ENCODE data around the gene BSND.

Gene BSND

GRCh38 chr1:55051169-55051568, 52.4 kb downstream of the BSND start:
- DNase-seq, result no peak

DNA sequence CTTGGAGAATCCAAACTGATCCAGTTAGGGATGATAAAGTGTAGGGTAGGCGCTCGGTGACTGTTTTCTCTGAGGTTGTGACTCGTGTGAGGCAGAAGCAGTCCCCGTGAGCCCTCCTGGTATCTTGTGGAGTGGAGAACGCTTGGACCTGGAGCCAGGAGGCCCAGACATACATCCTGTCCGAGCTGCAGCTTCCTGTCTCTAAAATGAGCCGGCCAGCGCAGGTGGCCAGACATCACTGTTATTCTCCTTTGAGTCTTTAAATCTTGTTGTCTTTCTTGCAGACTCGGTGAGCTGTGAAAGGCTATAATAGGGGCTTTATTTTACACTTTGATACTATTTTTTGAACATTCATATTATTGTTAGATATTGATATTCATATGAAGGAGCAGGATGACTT, 52.9 kb downstream of the BSND start:
- no peak for DNase-seq

DNA sequence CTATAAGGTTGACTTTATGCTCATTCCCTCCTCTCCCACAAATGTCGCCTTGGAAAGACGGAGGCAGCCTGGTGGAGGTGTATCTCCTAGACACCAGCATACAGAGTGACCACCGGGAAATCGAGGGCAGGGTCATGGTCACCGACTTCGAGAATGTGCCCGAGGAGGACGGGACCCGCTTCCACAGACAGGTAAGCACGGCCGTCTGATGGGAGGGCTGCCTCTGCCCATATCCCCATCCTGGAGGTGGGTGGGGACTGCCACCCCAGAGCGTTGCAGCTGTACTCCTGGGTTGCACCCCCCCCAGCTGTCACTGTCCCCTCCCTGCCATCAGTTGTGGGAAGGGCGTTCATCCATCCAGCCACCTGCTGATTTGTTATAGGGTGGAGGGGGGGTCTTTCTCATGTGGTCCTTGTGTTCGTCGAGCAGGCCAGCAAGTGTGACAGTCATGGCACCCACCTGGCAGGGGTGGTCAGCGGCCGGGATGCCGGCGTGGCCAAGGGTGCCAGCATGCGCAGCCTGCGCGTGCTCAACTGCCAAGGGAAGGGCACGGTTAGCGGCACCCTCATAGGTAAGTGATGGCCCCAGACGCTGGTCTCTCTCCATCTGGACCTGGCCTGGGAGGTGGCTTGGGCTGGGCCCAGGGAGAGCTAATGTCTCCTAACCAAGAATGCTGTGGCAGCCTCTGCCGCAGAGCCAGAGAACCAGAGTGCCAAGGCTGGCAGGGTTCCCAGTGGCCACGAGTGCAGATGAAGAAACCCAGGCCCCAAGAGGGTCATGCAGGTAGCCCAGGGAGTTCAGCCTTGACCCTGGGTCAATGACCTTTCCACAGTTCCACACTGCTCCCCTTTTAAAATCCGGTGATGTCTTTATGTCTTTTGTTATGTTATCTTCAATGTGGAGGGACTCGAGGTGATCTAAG, 53.7 kb downstream of the BSND start:
- no peak for DNase-seq

DNA sequence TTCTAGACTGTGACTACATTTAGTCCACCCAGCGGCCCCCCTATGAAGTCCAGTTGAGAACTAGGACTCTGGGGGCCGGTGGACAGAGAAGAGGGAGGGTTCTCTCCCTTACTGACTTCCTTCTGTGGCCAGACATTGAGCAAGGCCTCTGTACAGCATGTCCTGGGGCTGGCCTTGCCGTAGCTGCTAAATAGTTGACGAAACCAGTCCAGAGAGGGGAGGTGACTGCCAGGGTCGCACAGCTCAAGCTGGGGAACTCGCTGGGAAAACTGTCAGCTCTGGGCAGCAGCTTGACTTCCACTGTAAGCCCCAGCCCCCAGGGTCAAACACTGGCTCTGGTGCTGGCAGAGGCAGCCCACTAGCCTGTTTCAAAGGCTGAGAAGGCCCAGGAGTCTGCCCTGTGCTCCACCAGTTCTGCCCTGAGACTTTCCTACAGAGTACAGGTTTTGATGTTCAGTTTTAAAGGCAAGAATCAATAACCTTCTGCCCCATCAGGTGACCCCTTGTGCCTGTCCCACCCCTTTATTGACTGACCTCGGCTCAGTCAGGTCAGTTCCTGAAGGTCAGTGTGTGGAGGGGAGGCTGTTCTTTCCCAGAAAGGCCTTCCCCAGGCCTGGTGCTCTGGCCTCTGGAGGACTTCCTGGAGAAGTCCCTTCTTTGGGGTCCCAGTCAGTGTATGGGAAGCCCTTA, 54.7 kb downstream of the BSND start:
- no peak for DNase-seq

- no peak for DNase-seq
These were observed 55.7 kb downstream of the BSND start for GRCh38 chr1:55054396-55054795.

DNA sequence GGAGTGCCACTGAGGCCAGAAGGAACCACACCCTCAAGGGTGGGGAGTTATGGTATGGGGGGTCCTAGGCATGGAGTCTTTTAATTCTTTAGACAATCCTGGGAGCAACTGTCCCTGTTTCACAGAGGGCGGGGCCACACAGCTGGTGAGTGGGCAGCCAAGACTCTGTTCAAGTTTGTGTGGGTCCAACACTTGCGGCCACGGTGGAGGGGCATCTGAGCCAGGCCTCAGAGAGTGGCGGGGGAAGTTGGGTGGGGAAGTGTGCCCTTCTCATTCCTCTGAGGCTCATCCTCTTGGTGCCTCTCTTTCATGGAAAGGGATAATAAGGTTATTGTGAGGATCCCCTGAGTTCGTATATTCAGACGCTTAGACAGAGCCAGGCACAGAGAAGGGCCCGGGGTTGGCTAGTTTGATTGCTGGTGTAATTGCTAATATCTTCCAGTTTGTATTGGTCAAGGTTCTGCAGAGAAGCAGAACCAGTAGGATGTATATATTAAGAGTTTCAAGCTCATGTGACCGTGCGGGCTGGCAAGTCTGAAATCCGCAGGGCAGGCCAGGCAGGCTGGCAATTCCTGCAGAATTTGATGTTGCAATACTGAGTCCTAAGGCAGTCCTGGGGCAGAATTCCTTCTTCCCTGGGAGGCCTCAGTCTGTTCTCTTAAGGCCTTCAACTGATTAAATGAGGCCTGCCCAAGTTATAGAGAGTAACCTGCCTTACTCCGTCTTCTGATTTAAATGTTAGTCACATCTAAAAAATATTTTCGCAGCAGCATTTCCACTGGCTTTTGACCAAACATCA, 56.5 kb downstream of the BSND start:
- no peak for DNase-seq

GRCh38 chr1:55055951-55056631, 57.4 kb downstream of the BSND start:
- DNase-seq, result no peak

GRCh38 chr1:55056632-55056992, 57.9 kb downstream of the BSND start:
- DNase-seq, result no peak

GRCh38 chr1:55057270-55057955, 58.7 kb downstream of the BSND start:
- no peak for DNase-seq

DNA sequence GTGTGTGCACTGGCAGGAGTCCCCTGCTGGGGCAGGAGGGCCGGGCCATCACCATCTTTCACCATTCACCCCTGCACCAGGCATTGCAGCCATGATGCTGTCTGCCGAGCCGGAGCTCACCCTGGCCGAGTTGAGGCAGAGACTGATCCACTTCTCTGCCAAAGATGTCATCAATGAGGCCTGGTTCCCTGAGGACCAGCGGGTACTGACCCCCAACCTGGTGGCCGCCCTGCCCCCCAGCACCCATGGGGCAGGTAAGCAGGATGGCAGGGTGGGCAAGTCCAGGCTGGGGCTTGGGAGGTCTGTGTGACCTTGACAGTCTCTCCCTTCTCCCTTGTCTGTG, 59.2 kb downstream of the BSND start:
- no peak for DNase-seq

GRCh38 chr1:55059302-55060132, 60.8 kb downstream of the BSND start:
- no peak for DNase-seq

DNA sequence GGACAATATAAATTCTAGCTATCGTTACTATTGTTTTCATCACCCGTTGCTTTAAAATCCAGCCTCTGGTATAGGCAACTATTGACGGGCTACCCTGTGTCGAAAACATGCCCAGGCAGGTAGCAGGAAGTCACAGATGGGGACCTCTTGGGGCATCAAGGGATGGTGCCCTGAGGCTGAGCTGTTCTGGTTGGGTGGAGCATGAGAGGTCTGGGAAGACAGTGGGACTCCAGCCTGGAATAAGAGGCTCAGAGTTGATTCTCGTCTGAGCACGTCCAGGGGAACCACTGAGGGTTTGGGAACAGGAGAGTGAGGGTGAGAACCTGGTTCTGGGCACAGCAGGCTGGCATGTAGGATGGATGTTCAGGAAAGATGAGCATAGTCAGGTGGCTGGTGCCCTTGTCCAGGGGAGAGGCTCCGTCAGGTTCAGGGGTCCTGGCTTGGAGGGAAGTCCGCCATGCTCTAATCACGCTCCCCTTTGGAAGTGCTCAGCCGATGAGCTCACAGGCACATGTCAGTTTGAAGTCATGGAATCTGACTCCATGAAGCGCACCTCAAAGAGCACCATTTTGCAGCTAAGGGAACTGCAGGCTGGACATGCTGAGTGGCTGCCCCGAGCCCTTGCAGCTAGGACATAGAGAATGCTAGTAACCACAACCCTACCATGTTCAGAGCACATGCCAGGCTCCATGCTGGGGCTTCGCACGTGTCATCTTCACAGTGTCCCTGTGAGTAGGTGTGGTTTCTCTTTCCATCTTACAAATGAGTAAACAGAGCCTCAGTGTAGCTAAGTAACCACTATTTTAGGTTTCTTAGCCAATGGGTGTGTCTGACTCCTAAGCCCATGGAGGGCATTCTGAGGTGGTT, 61.6 kb downstream of the BSND start:
- DNase-seq, result no peak

DNA sequence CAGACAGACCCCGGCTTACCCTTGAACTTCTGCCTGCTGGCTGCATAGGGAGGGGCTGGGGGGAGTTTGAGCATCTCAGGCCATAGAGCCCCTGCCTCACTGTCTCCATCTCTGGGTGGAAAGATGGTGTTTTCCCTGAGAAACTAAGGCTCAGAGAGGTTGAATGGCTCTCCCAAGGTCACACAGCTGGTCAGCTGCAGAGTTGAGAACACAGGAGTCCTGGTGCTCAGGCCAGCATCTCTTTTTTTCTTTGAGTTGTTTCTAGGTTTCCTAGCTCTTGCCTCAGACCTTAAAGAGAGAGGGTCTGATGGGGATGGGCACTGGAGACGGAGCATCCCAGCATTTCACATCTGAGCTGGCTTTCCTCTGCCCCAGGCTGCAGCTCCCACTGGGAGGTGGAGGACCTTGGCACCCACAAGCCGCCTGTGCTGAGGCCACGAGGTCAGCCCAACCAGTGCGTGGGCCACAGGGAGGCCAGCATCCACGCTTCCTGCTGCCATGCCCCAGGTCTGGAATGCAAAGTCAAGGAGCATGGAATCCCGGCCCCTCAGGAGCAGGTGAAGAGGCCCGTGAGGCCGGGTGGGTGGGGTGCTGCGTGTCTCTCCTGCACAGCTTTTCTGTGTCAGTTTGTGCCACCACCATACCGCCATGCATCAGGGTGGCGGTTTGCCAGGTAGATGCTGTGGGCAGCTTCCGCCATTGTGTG, 62.4 kb downstream of the BSND start:
- no peak for DNase-seq

Data from hematopoietic multipotent progenitor cell treated with erythropoietin and hydrocortisone succinate and interleukin-3 and kit ligand, for 8 days (in vitro differentiated cells).